Adrenal gland (tissue), 5 donors: ENCODE results near the gene PPIP5K1.

ENCODE experiments used
- CTCF ChIP-seq, 6 experiments: fragments of 450-650 bp in 4 of 6; fragments of 200-600 bp in 2 of 6; sonication (generic) in 1 of 6; IDR thresholded peaks; 1 replicate in 5 of 6; 2 replicates in 1 of 6; pipeline versions ENCODE4 v1.5.1 to v1.8.0; 2016 to 2021; ENCODE audit warnings: antibody characterized with exemption in 6 of 6, mild to moderate bottlenecking in 2 of 6, moderate library complexity in 1 of 6
- POLR2A ChIP-seq, 2 donors: fragments of 450-650 bp; IDR thresholded peaks; one replicate each; pipeline ENCODE4 v1.6.1; 2017; ENCODE audit warnings: antibody characterized with exemption in 2 of 2, mild to moderate bottlenecking in 2 of 2, moderate library complexity in 1 of 2
- donor health status: DM: no; HTN: no; CAD: no.

DNA sequence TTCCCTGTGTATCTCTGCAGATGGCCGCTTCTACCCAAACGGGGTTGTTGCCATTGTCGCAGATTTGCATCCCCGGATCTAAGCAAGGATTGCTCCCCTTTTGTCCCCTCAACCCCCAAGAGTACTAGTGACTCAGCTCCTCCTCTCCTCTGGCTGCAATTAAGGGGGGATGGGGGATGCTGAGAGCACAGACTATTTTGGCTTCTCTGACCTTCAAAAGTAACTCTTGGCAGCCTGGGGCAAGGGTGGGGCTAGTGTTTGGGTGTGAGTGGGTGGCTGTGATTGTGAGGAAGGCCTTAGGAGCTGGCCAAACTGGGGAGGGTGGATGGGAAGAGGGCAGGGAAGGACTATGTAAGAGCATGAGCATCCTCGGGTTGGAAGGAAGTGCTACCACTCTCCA lies 73.8 kb downstream of the PPIP5K1 start:
- TF ChIP-seq CTCF (IDR thresholded peaks at IDR 0.05): no peak
- no peak for TF ChIP-seq POLR2A (IDR thresholded peaks at IDR 0.05)
